GM12878 (cell line): ENCODE measurements around the gene SLC6A11. TPM values are rescaled to one million over a fixed set of nuclear protein-coding genes. Genes with fewer than 3 reads are reported as not detected.

Source experiments
- ATAC-seq: fragments of 200-7000 bp; cut with Tn5 transposase; 3 replicates; pipeline ENCODE4 v1.9.1; 2020; ENCODE audit warnings: mild to moderate bottlenecking, moderate library complexity
- BruUV-seq: library from RNA; stranded (reverse); fragments of 400-500 nt; replicated peaks from 2 replicates; lab custom pipeline; 2021; lab: Mats Ljungman, UMichigan
- CTCF ChIA-PET: fragments of 300-600 bp; sonication (Branson Sonifier 250); formaldehyde crosslinking; extraction: SDS; loops from one replicate; lab custom pipeline; 2021; ENCODE audit warnings: inconsistent platforms; lab: Yijun Ruan, JAX
- POLR2A ChIA-PET: fragments of 350-600 bp; formaldehyde crosslinking; extraction: SDS; loops from one replicate; lab custom pipeline; 2021; ENCODE audit warnings: inconsistent platforms; lab: Charles Lee
- RAD21 ChIA-PET: fragments of 300-600 bp; sonication (Branson Sonifier 250); formaldehyde crosslinking; loops from one replicate; lab custom pipeline; 2023; ENCODE audit warnings: antibody characterized with exemption; ENCODE audit not compliant: unreplicated experiment; lab: Charles Lee
- SMC1A ChIA-PET: fragments of 300-600 bp; sonication (Branson Sonifier 250); formaldehyde crosslinking; loops from one replicate; lab custom pipeline; 2023; ENCODE audit not compliant: unreplicated experiment, uncharacterized antibody; lab: Charles Lee
- DNase-seq: peaks from one replicate; pipeline ENCODE4 v3.0.0-alpha.2; 2011; ENCODE audit warnings: low read depth, low spot score
- FAIRE-seq: peaks from 3 replicates; lab custom pipeline; 2011; peaks lifted over from hg19 to GRCh38; lab: Jason Lieb, UNC
- H2AFZ ChIP-seq: 2 replicates; pipeline ENCODE4 v1.6.0; 2011; ENCODE audit warnings: low read depth, low read length, control low read depth; ENCODE audit not compliant: control insufficient read depth
- H3K27ac ChIP-seq: 2 replicates; pipeline ENCODE4 v1.5.1; 2011; ENCODE audit warnings: control low read depth; ENCODE audit not compliant: control insufficient read depth, insufficient read depth
- H3K27me3 ChIP-seq, 2 experiments: replicated peaks in 1 of 2; 2 replicates each; pipeline versions ENCODE4 v1.6.0 to v1.6.1; 2011; ENCODE audit warnings: low read length in 1 of 2; ENCODE audit not compliant: control insufficient read depth in 2 of 2, insufficient read depth in 2 of 2
- H3K36me3 ChIP-seq, 2 experiments: 2 replicates each; pipeline ENCODE4 v1.5.1; 2011; ENCODE audit warnings: low read length in 1 of 2; ENCODE audit not compliant: control insufficient read depth in 2 of 2, insufficient read depth in 2 of 2
- H3K4me1 ChIP-seq: 2 replicates; pipeline ENCODE4 v1.6.1; 2011; ENCODE audit warnings: mild to moderate bottlenecking, low read length, moderate library complexity, mixed read lengths; ENCODE audit not compliant: control insufficient read depth, insufficient read depth
- H3K4me2 ChIP-seq: 2 replicates; pipeline ENCODE4 v1.6.0; 2011; ENCODE audit warnings: control low read depth; ENCODE audit not compliant: control insufficient read depth, insufficient read depth
- H3K4me3 ChIP-seq: fragments of 200-600 bp; sonication (generic); 2 replicates; pipeline ENCODE4 v1.5.1; 2016
- H3K79me2 ChIP-seq: 2 replicates; pipeline ENCODE4 v1.6.0; 2011; ENCODE audit warnings: low read length; ENCODE audit not compliant: control insufficient read depth, insufficient read depth
- H3K9ac ChIP-seq: 2 replicates; pipeline ENCODE4 v1.8.0; 2011; ENCODE audit warnings: low read length, control low read depth, mixed read lengths; ENCODE audit not compliant: control insufficient read depth, insufficient read depth
- H3K9me3 ChIP-seq: replicated peaks from 3 replicates; pipeline ENCODE4 v1.5.1; 2011; ENCODE audit warnings: mild to moderate bottlenecking, low read length; ENCODE audit not compliant: control insufficient read depth, insufficient read depth
- H4K20me1 ChIP-seq: 2 replicates; pipeline ENCODE4 v1.6.0; 2011; ENCODE audit not compliant: control insufficient read depth, insufficient read depth
- BCL11A ChIP-seq: IDR thresholded peaks from 2 replicates; pipeline ENCODE4 v1.6.1; 2011; ENCODE audit warnings: low read depth, low read length
- CBFB ChIP-seq: IDR thresholded peaks from 2 replicates; pipeline ENCODE4 v1.6.1; 2016; ENCODE audit warnings: antibody characterized with exemption, low read depth
- CBX5 ChIP-seq: sonication (generic); IDR thresholded peaks from 2 replicates; pipeline ENCODE4 v1.6.1; 2016; ENCODE audit warnings: low read depth, moderate library complexity, mild to moderate bottlenecking, inconsistent platforms
- ETV6 ChIP-seq, 2 experiments: fragments of 450-650 bp in 1 of 2; IDR thresholded peaks in 1 of 2; conservative IDR thresholded peaks in 1 of 2; 2 replicates each; pipeline ENCODE4 v1.6.1; 2014; ENCODE audit warnings: antibody characterized with exemption in 1 of 2, borderline replicate concordance in 1 of 2, low read depth in 1 of 2, mild to moderate bottlenecking in 1 of 2, moderate library complexity in 1 of 2
- LARP7 ChIP-seq: fragments of 450-650 bp; IDR thresholded peaks from 2 replicates; pipeline ENCODE4 v1.6.1; 2017; ENCODE audit warnings: mild to moderate bottlenecking
- MTA2 ChIP-seq: fragments of 450-650 bp; IDR thresholded peaks from 2 replicates; pipeline ENCODE4 v1.6.1; 2016; ENCODE audit warnings: low read depth, mild to moderate bottlenecking, moderate library complexity
- MXI1 ChIP-seq: fragments of 150-350 bp; IDR thresholded peaks from 2 replicates; pipeline ENCODE4 v1.6.1; 2011; ENCODE audit warnings: low read depth, mild to moderate bottlenecking, inconsistent platforms, low read length, improper control_type of control experiment
- MYB ChIP-seq: fragments of 150-350 bp; IDR thresholded peaks from 2 replicates; pipeline ENCODE4 v1.6.1; 2014; ENCODE audit warnings: mild to moderate bottlenecking, low read depth, low read length, borderline replicate concordance
- RB1 ChIP-seq: fragments of 450-650 bp; formaldehyde crosslinking; IDR thresholded peaks from 2 replicates; pipeline ENCODE4 v1.6.1; 2017; ENCODE audit warnings: mild to moderate bottlenecking, borderline replicate concordance
- SMAD1 ChIP-seq: fragments of 450-650 bp; IDR thresholded peaks from 2 replicates; pipeline ENCODE4 v1.6.1; 2018; ENCODE audit warnings: mild to moderate bottlenecking, low read depth; ENCODE audit not compliant: partially characterized antibody
- STAT3 ChIP-seq: IDR thresholded peaks from 2 replicates; pipeline ENCODE4 v1.6.1; 2011; ENCODE audit warnings: low read depth, low read length, improper control_type of control experiment
- SUPT20H ChIP-seq: IDR thresholded peaks from 2 replicates; pipeline ENCODE4 v1.6.1; 2011; ENCODE audit warnings: low read depth, mild to moderate bottlenecking, low read length, moderate library complexity, borderline replicate concordance; ENCODE audit not compliant: control insufficient read depth
- TCF12 ChIP-seq: IDR thresholded peaks from 2 replicates; pipeline ENCODE4 v1.6.1; 2011; ENCODE audit warnings: low read depth, mild to moderate bottlenecking, low read length
- WGBS: methylation state at CpG from one replicate; pipeline ENCODE4 v1.1.6; 2016; ENCODE audit warnings: low lambda C conversion rate; ENCODE audit not compliant: insufficient replicate concordance, insufficient coverage; ENCODE audit errors: missing lambda C conversion rate; 5-methylcytosine and 5-hydroxymethylcytosine counted together
- in situ Hi-C: fragments of 300-500 bp; cut with MboI; formaldehyde crosslinking; loops from 9 replicates; pipeline ENCODE4 v1.14.3; 2018; ENCODE audit warnings: mixed read lengths
- intact Hi-C: fragments of 100-400 bp; cut with micrococcal nuclease; formaldehyde crosslinking; loops from one replicate; pipeline ENCODE4 v1.14.2; 2022; ENCODE audit not compliant: unreplicated experiment
- polyA plus RNA-seq, 11 experiments: library from polyadenylated mRNA; depleted of rRNA in 4 of 11; unstranded in 6 of 11; stranded (reverse) in 5 of 11; fragments of >200 nt; fragmentation: Nextera tagmentation in 4 of 11; fragmentation: Illumina TruSeq in 1 of 11; extraction: Ambion mirVana in 4 of 11; extraction: Trizol in 1 of 11; gene quantifications; 1 replicate in 1 of 11; 2 replicates in 10 of 11; pipeline versions ENCODE4 v1.2.1 to v1.2.3, GENCODE V29; 2011 to 2016; ENCODE audit warnings: inconsistent platforms in 2 of 11, missing spikeins in 2 of 11, low read depth in 1 of 11
- total RNA-seq, 4 experiments: library from RNA; depleted of rRNA in 3 of 4; stranded (reverse); fragments of >200 nt in 3 of 4; fragmentation: Illumina TruSeq in 1 of 4; extraction: Trizol in 1 of 4; gene quantifications; 2 replicates each; pipeline versions ENCODE4 v1.2.1 to v1.2.3, GENCODE V29; 2013 to 2021
- TF ChIP-seq, protein P1 (sequence below): IDR thresholded peaks from 2 replicates; pipeline ENCODE4 v1.6.1; 2011; ENCODE audit warnings: low read depth, mild to moderate bottlenecking, low read length, moderate library complexity, borderline replicate concordance; ENCODE audit errors: extremely low read depth
- TF ChIP-seq, protein P2 (sequence below): fragments of 450-650 bp; IDR thresholded peaks from 2 replicates; pipeline ENCODE4 v1.6.1; 2016; ENCODE audit warnings: mild to moderate bottlenecking

SLC6A11 gene
- total and polyA plus RNA-seq, 10 of the 15 experiments (the other 5 are each of a cell fraction or from before 2014, with no cell fraction given): not detected

DNA sequence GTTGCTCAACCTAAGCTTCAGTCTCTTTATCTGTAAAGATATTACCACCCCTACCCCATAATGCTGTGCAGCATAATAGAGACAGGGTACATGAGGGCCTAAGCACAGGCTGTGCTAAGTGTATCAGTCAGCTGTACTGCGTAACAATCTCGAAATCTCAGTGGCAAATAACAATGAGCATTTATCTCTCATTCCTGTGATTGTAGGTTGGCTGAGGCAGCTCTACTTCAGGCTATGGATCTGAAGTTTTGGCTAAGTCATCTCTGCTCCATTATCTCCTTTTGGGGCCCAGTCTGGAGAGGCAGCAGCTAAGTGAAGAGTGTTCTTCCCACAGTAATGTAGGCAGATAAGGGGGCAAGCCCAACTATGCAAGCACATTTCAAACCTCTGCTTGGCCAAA is 7.1 kb upstream of the SLC6A11 start:
- Histone ChIP-seq H3K79me2 (no peaks in the 10 kb centered on the region), H3K27me3 (no peaks in the 10 kb centered on the region; a peak in 1 of 4 replicates), H4K20me1 (no peaks in the 10 kb centered on the region), H3K4me2 (no peak overlapping the region), H3K36me3 (no peaks in the 10 kb centered on the region), H3K4me3 (no peak overlapping the region), H3K27ac (no peak overlapping the region), H3K9me3 (no peaks in the 10 kb centered on the region), H3K9ac (no peak overlapping the region), H3K4me1 (no peaks in the 10 kb centered on the region), H2AFZ (no peak overlapping the region)
- WGBS: 42% methylated on average over 2 of the region's 2 CpGs
- no TSS peak for BruUV-seq
- FAIRE-seq: no peak
- CTCF ChIA-PET: interaction anchor here (1.3 kb wide), 1 partner anchor 50 kb away, joined by 3 read pairs; no protein-coding TSS in a partner anchor
- in situ Hi-C loops (no loop called here), intact Hi-C loops (no loop called here)
- no peak for ATAC-seq
- TF ChIP-seq MXI1 (no peak), MYB (no peak), SMAD1 (no peak), CBFB (no peak), BCL11A (no peak), RB1 (no peak), SUPT20H (no peak), LARP7 (no peak), TCF12 (no peak), ETV6 (conservative IDR thresholded peaks at IDR 0.05 in 1 of 2, IDR thresholded peaks at IDR 0.05 in 1 of 2; ENCODE audit: borderline replicate concordance in 1 of 2, low read depth in 1 of 2) (no peak), CBX5 (no peak), STAT3 (no peak), MTA2 (no peak)
- TF ChIP-seq, protein P1, sequence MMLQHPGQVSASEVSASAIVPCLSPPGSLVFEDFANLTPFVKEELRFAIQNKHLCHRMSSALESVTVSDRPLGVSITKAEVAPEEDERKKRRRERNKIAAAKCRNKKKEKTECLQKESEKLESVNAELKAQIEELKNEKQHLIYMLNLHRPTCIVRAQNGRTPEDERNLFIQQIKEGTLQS: no peak
- TF ChIP-seq, protein P2, sequence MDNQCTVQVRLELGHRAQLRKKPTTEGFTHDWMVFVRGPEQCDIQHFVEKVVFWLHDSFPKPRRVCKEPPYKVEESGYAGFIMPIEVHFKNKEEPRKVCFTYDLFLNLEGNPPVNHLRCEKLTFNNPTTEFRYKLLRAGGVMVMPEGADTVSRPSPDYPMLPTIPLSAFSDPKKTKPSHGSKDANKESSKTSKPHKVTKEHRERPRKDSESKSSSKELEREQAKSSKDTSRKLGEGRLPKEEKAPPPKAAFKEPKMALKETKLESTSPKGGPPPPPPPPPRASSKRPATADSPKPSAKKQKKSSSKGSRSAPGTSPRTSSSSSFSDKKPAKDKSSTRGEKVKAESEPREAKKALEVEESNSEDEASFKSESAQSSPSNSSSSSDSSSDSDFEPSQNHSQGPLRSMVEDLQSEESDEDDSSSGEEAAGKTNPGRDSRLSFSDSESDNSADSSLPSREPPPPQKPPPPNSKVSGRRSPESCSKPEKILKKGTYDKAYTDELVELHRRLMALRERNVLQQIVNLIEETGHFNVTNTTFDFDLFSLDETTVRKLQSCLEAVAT: no peak
- SMC1A ChIA-PET: no interaction called here
- no peak for DNase-seq
- RAD21 ChIA-PET: no interaction called here
- POLR2A ChIA-PET: no interaction called here
